GM06990 (cell line): ENCODE data around the gene PLCB2.

Experiments
- DNase-seq: peaks from one replicate; pipeline ENCODE4 v3.0.0-alpha.2; 2011; ENCODE audit not compliant: insufficient read length; ENCODE audit errors: extremely low read depth
- H3K27me3 ChIP-seq: replicated peaks from 2 replicates; pipeline ENCODE4 v1.6.0; 2011; ENCODE audit warnings: low read length; ENCODE audit not compliant: control insufficient read depth, insufficient read depth
- H3K36me3 ChIP-seq: 2 replicates; pipeline ENCODE4 v1.5.1; 2011; ENCODE audit warnings: low read length; ENCODE audit not compliant: control insufficient read depth, insufficient read depth
- H3K4me3 ChIP-seq: replicated peaks from 2 replicates; pipeline ENCODE4 v1.5.1; 2011; ENCODE audit warnings: low read depth, mild to moderate bottlenecking, control low read depth, low read length
- TF ChIP-seq, protein P1 (sequence below): IDR thresholded peaks from 2 replicates; pipeline ENCODE4 v1.5.1; 2011; ENCODE audit warnings: low read length, control low read depth, mild to moderate bottlenecking, inconsistent platforms; ENCODE audit not compliant: insufficient read depth, poor library complexity, severe bottlenecking

The PLCB2 gene

DNA sequence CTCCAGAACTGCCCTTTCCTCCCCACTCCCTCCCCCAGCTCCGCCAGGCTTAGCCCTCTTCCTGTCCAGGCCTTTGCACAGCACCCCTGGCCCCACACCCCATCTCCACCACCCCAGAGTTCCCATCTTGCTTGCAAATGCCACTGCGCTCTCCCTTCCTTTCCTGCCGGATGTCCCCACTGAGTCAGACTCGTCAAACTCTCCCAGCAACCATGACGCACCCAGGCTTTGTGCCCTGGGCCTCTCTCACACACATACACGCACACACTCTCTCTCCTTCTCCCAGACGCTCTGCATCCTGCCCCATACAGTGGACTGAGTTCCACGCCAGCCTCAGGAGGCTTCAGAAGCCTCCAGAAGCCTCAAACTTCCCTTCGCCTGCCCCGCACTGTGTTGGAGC is 35.8 kb upstream of the PLCB2 start:
- TF ChIP-seq, protein P1, sequence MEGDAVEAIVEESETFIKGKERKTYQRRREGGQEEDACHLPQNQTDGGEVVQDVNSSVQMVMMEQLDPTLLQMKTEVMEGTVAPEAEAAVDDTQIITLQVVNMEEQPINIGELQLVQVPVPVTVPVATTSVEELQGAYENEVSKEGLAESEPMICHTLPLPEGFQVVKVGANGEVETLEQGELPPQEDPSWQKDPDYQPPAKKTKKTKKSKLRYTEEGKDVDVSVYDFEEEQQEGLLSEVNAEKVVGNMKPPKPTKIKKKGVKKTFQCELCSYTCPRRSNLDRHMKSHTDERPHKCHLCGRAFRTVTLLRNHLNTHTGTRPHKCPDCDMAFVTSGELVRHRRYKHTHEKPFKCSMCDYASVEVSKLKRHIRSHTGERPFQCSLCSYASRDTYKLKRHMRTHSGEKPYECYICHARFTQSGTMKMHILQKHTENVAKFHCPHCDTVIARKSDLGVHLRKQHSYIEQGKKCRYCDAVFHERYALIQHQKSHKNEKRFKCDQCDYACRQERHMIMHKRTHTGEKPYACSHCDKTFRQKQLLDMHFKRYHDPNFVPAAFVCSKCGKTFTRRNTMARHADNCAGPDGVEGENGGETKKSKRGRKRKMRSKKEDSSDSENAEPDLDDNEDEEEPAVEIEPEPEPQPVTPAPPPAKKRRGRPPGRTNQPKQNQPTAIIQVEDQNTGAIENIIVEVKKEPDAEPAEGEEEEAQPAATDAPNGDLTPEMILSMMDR: no peak
- H3K27me3 ChIP-seq: no peaks in the 10 kb centered on the region
- no peak for DNase-seq
- H3K36me3 ChIP-seq: no peaks in the 10 kb centered on the region
- no peak overlapping the region for H3K4me3 ChIP-seq

DNA sequence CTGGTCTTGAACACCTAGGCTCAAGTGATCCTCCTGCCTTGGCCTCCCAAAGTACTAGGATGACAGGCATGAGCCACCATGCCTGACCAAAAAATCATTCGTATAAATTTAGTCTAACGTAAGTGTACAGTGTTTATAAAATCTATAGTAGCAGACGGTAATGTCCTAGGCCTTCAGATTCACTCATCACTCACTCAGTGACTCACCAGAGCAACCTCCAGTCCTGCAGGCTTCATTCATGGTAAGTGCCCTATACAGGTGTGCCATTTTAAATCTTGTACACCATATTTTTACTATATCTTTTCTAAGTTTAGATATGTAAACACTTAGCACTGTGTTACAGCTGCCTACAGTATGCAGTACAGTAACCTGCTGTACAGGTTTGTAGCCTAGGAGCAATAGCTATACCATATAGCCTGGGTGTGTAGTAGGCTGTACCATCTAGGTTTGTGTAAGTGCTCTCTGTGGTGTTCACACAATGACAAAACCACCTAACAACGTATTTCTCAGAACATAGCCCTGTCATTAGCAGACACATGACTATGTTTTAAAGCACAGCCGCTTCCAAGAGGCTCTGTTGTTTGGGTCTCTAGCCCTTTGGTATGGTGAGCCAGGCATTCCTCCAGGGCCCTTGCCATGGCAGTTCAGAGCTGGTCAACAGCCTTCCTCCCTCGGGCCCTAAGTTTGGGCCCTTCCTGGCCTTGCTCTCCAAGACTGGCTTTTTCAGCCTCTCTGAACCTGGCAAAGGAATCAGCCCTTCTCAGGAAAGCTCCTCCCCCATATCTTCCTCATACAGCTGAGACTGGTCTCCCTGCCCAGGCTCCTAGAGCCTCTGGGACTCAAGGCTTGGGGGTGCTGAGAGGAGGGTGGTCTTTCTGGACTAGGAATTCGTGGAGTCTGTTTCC is 34.9 kb upstream of the PLCB2 start:
- no peak overlapping the region for H3K4me3 ChIP-seq
- no peak for DNase-seq
- H3K27me3 ChIP-seq: no peaks in the 10 kb centered on the region
- TF ChIP-seq, protein P1: no peak
- H3K36me3 ChIP-seq: no peaks in the 10 kb centered on the region

DNA sequence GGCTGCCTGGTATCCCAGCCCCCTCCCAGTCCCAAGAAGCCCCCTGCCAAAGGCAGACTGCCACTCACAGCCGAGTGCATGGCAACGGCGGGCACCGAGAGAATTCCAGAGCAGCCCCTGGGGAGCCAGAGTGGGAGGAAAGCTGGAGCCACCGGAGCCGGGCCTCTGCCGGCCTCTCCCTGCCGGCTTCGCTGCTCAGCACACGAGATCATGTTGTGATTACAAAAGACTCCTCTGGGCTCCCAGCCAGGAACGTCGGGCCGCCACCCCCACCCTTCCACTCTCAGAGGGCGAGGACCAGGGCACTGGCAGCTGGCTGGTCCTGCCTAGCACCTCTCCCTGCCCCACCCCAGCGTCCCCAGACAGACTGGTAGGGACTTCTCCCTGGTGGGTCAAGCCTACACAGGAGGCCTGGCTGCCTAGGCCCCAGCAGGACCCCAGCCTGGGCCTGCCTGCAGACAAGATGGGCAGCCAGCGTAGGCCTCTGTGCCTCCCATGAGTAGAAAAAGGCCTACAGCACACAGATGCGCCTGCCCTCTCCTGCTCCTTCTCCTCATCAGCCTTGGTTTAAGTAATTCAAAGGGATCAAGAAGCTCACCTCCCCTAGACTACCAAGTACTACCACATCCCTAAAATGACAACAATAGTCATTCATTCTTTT is 33.1 kb upstream of the PLCB2 start, which contains the start of gene CCDC9B:
Gene CCDC9B, minus strand, starts transcription at position 200 of the 661 bp plus-strand sequence. Its CDS starts 120 bp downstream, at position 80.
- no peak within 1 kb of the TSS for H3K4me3 ChIP-seq
- no peaks in the 10 kb centered on the region for H3K36me3 ChIP-seq
- no peak for DNase-seq
- TF ChIP-seq, protein P1: no peak
- H3K27me3 ChIP-seq: no peaks in the 10 kb centered on the region

DNA sequence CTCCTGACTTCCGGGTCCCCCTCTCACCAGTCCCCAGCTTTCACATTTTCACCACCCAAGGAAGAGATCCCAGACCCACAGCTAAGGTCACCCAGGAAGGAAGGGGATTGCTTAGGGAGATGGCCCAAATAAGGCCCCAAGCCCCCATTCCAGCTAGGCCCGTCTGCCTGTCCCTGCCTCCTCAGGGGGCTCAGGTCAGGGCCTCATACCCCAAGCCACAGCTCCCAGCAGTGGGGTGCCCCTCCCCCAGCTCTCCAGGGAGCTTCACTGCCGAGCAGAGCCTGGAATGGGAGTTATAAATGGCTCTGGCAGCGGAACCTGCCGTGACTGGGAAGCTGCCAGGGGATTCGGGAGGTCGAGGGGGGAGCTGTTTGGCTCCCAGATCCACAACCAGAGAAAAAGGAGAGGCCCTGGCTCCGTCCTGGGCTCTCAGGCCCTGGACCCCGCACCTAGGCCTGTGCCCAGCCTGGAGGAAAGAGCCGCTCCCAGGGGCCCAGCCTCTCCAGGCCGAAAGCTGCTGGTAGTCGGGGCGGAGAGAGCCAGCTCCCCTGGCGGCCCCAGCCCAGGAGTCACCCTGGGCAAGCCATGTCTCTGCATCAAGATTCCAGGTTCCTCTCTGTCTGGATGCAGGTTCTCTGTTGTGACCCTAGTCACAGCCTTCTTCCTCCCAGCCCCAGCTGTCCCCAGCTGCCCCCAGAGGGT is 32.5 kb upstream of the PLCB2 start:
- Histone ChIP-seq H3K36me3 (no peaks in the 10 kb centered on the region), H3K27me3 (no peaks in the 10 kb centered on the region), H3K4me3 (no peak overlapping the region)
- TF ChIP-seq, protein P1: no peak
- no peak for DNase-seq

DNA sequence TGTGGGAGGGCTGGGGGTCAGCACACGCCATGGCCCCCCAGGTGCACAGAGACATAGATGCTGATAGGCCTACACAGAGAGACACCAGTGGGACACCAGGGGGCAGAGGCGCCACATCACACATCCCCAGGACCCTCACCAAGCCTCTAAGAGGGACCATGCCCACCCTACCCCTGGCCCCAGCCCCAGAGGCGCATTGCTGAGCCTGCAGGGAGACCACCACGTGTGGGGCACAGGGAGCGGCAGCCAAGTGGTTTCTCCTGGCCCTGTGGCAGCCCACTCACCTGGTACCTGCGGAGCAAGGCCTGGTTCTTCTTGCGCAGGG is 31.8 kb upstream of the PLCB2 start:
- Histone ChIP-seq H3K27me3 (no peaks in the 10 kb centered on the region), H3K4me3 (no peak overlapping the region), H3K36me3 (no peaks in the 10 kb centered on the region)
- no peak for DNase-seq
- TF ChIP-seq, protein P1: no peak
